Lower leg skin (tissue), 3 donors: ENCODE data around the gene LFNG.

ENCODE experiments used
- CTCF ChIP-seq, 3 donors: fragments of 450-650 bp; IDR thresholded peaks; one replicate each; pipeline ENCODE4 v1.5.1; 2016; ENCODE audit warnings: antibody characterized with exemption in 3 of 3, mild to moderate bottlenecking in 3 of 3, moderate library complexity in 2 of 3
- POLR2A ChIP-seq, 2 donors: fragments of 450-650 bp; IDR thresholded peaks; one replicate each; pipeline ENCODE4 v1.6.1; 2016 to 2017; ENCODE audit warnings: antibody characterized with exemption in 2 of 2, mild to moderate bottlenecking in 1 of 2, moderate library complexity in 1 of 2

- no peak for TF ChIP-seq CTCF (IDR thresholded peaks at IDR 0.05)
- no peak for TF ChIP-seq POLR2A (IDR thresholded peaks at IDR 0.05)
These were observed 49.1 kb downstream of the LFNG start for GRCh38 chr7:2568521-2569223.
